ENCODE measurements around the gene TXLNB. TPM values are rescaled to one million over a fixed set of nuclear protein-coding genes. Genes with fewer than 3 reads are reported as not detected.

Gene TXLNB
- total and polyA plus RNA-seq, 9 donors, result 2.3 to 7.9 (median 5.0) TPM

GRCh38 chr6:139243536-139243935 lies 48.3 kb downstream of the TXLNB start:
- no peak overlapping the region for H3K4me3 ChIP-seq
- intact Hi-C loops (cut with DNase I), result no loop called here
- WGBS, 3 donors, result 71 to 86% (median 83%) methylated on average over 3 of the region's 3 CpGs
- DNase-seq, result no peak
- H3K4me1 ChIP-seq (ENCODE audit: insufficient read depth), result peaks cover 6% of the 10 kb centered on the region
- no peaks in the 10 kb centered on the region for H3K9me3 ChIP-seq
- no peaks in the 10 kb centered on the region for H3K27me3 ChIP-seq
- no peaks in the 10 kb centered on the region for H3K36me3 ChIP-seq
- no peak for TF ChIP-seq CTCF (IDR thresholded peaks at IDR 0.05)
- TF ChIP-seq POLR2A (IDR thresholded peaks at IDR 0.05), result no peak
- TF ChIP-seq EP300 (IDR thresholded peaks at IDR 0.05), result no peak
- no peak overlapping the region for H3K27ac ChIP-seq

- DNase-seq, result no peak
These were observed 49.1 kb downstream of the TXLNB start for GRCh38 chr6:139242457-139243240.

GRCh38 chr6:139240161-139241010 lies 51.4 kb downstream of the TXLNB start:
- peak in 2 of 5 donors; percentile 36 to 41 for DNase-seq
- TF ChIP-seq EP300 (IDR thresholded peaks at IDR 0.05) (no peak), CTCF (IDR thresholded peaks at IDR 0.05) (no peak), POLR2A (IDR thresholded peaks at IDR 0.05) (no peak)
- H3K4me1 ChIP-seq (ENCODE audit: insufficient read depth), result peaks cover 6% of the 10 kb centered on the region
- 2 to 8% (median 3%) methylated on average over 2 of the region's 2 CpGs for WGBS, 3 donors
- H3K27me3 ChIP-seq, result no peaks in the 10 kb centered on the region
- no peaks in the 10 kb centered on the region for H3K36me3 ChIP-seq
- intact Hi-C loops (cut with DNase I), result no loop called here
- peak overlapping the region in 1 of 2 donors; percentile 49 for H3K27ac ChIP-seq
- no peaks in the 10 kb centered on the region for H3K9me3 ChIP-seq
- H3K4me3 ChIP-seq, result no peak overlapping the region

More at GRCh38 chr6:139242457-139243240, 49.1 kb downstream of the TXLNB start:
- intact Hi-C loops (cut with DNase I), result no loop called here
- H3K27me3 ChIP-seq, result no peaks in the 10 kb centered on the region
- H3K27ac ChIP-seq, result no peak overlapping the region
- no peaks in the 10 kb centered on the region for H3K9me3 ChIP-seq
- no peak overlapping the region for H3K4me3 ChIP-seq
- peaks cover 6% of the 10 kb centered on the region for H3K4me1 ChIP-seq (ENCODE audit: insufficient read depth)
- 92 to 94% (median 94%) methylated on average over 26 to 29 of the region's 29 CpGs for WGBS, 3 donors
- no peak for TF ChIP-seq POLR2A (IDR thresholded peaks at IDR 0.05)
- TF ChIP-seq CTCF (IDR thresholded peaks at IDR 0.05), result no peak
- TF ChIP-seq EP300 (IDR thresholded peaks at IDR 0.05), result no peak
- no peaks in the 10 kb centered on the region for H3K36me3 ChIP-seq

GRCh38 chr6:139239064-139239463 lies 52.7 kb downstream of the TXLNB start:
- DNase-seq, result peak; percentile 39 to 46 (median 42)
- no peak for TF ChIP-seq EP300 (IDR thresholded peaks at IDR 0.05)
- no peak for TF ChIP-seq CTCF (IDR thresholded peaks at IDR 0.05)
- no peak for TF ChIP-seq POLR2A (IDR thresholded peaks at IDR 0.05)
- 9 to 13% (median 9%) methylated on average over 10 of the region's 10 CpGs for WGBS, 3 donors
- H3K4me3 ChIP-seq, result no peak overlapping the region
- intact Hi-C loops (cut with DNase I), result loop anchor here in 1 of 4 donors (5.0 kb wide), 1 partner anchor 123 kb away; no protein-coding TSS in a partner anchor
- H3K27ac ChIP-seq, result peak overlapping the region in 1 of 2 donors; percentile 82
- no peaks in the 10 kb centered on the region for H3K9me3 ChIP-seq
- H3K27me3 ChIP-seq, result no peaks in the 10 kb centered on the region
- no peaks in the 10 kb centered on the region for H3K36me3 ChIP-seq
- H3K4me1 ChIP-seq (ENCODE audit: insufficient read depth), result peaks cover 6% of the 10 kb centered on the region
